H9 (cell line): ENCODE data around the gene ADAM23. TPM values are rescaled to one million over a fixed set of nuclear protein-coding genes. Genes with fewer than 3 reads are reported as not detected.
A peak's percentile ranks its signal among the peaks of the same experiment; 100 is the strongest.

Source experiments
- DNase-seq: peaks from one replicate; pipeline ENCODE4 v3.0.0-alpha.2; 2017
- H2AFZ ChIP-seq: one replicate; pipeline ENCODE4 v1.6.1; 2013; ENCODE audit warnings: mild to moderate bottlenecking, low read length, control low read depth, moderate library complexity
- H2AK5ac ChIP-seq: 2 replicates; pipeline ENCODE4 v1.6.1; 2013; ENCODE audit warnings: low read length, control low read depth, mixed read lengths; ENCODE audit not compliant: insufficient read length
- H2BK120ac ChIP-seq: one replicate; pipeline ENCODE4 v1.6.1; 2013; ENCODE audit warnings: low read depth, mild to moderate bottlenecking, low read length, control low read depth, inconsistent platforms; ENCODE audit not compliant: poor library complexity, severe bottlenecking
- H2BK12ac ChIP-seq: 2 replicates; pipeline ENCODE4 v1.6.1; 2013; ENCODE audit warnings: low read length, control low read depth, mixed read lengths, low read depth; ENCODE audit not compliant: insufficient read length
- H2BK15ac ChIP-seq: 2 replicates; pipeline ENCODE4 v1.6.1; 2013; ENCODE audit warnings: low read depth, low read length, control low read depth
- H2BK20ac ChIP-seq: one replicate; pipeline ENCODE4 v1.6.1; 2013; ENCODE audit warnings: low read depth, mild to moderate bottlenecking, low read length, control low read depth, inconsistent platforms; ENCODE audit not compliant: poor library complexity, severe bottlenecking
- H2BK5ac ChIP-seq: 2 replicates; pipeline ENCODE4 v1.6.1; 2013; ENCODE audit warnings: low read length, control low read depth, mixed read lengths; ENCODE audit not compliant: insufficient read length
- H3K14ac ChIP-seq: 2 replicates; pipeline ENCODE4 v1.6.1; 2013; ENCODE audit warnings: low read length, control low read depth; ENCODE audit not compliant: insufficient read depth
- H3K18ac ChIP-seq: 2 replicates; pipeline ENCODE4 v1.6.1; 2013; ENCODE audit warnings: low read depth, mild to moderate bottlenecking, mixed read lengths, low read length, control low read depth; ENCODE audit not compliant: insufficient read length
- H3K23ac ChIP-seq: 2 replicates; pipeline ENCODE4 v1.6.1; 2013; ENCODE audit warnings: low read length, control low read depth, mixed read lengths, low read depth; ENCODE audit not compliant: insufficient read length
- H3K23me2 ChIP-seq: 2 replicates; pipeline ENCODE4 v1.6.1; 2013; ENCODE audit warnings: low read depth, mild to moderate bottlenecking, mixed read lengths, low read length, control low read depth; ENCODE audit not compliant: insufficient read length, poor library complexity, severe bottlenecking
- H3K27ac ChIP-seq: 2 replicates; pipeline ENCODE4 v1.5.1; 2013; ENCODE audit warnings: low read length, control low read depth, mixed read lengths, low read depth; ENCODE audit not compliant: insufficient read length
- H3K27me3 ChIP-seq: 2 replicates; pipeline ENCODE4 v1.6.1; 2013; ENCODE audit warnings: low read length, control low read depth, inconsistent platforms; ENCODE audit not compliant: insufficient read depth
- H3K4ac ChIP-seq: 2 replicates; pipeline ENCODE4 v1.6.1; 2013; ENCODE audit warnings: low read depth, mild to moderate bottlenecking, control low read depth, inconsistent platforms, low read length, moderate library complexity
- H3K4me1 ChIP-seq: 2 replicates; pipeline ENCODE4 v1.6.1; 2013; ENCODE audit warnings: low read length, control low read depth, inconsistent platforms; ENCODE audit not compliant: insufficient read depth
- H3K4me2 ChIP-seq: 2 replicates; pipeline ENCODE4 v1.6.1; 2013; ENCODE audit warnings: low read length, control low read depth, mixed read lengths; ENCODE audit not compliant: insufficient read length, insufficient read depth
- H3K56ac ChIP-seq: 2 replicates; pipeline ENCODE4 v1.6.1; 2013; ENCODE audit warnings: low read depth, mild to moderate bottlenecking, mixed read lengths, low read length, control low read depth; ENCODE audit not compliant: insufficient read length
- H3K79me1 ChIP-seq: 2 replicates; pipeline ENCODE4 v1.6.1; 2013; ENCODE audit warnings: low read depth, mild to moderate bottlenecking, moderate library complexity, low read length, control low read depth, inconsistent platforms; ENCODE audit not compliant: insufficient read depth, poor library complexity, severe bottlenecking
- H3K79me2 ChIP-seq: 2 replicates; pipeline ENCODE4 v1.6.1; 2013; ENCODE audit warnings: low read length, control low read depth, inconsistent platforms; ENCODE audit not compliant: insufficient read depth
- H3K9ac ChIP-seq: 2 replicates; pipeline ENCODE4 v1.6.1; 2013; ENCODE audit warnings: low read length, control low read depth, mixed read lengths; ENCODE audit not compliant: insufficient read length; ENCODE audit errors: extremely low read depth
- H3K9me3 ChIP-seq: one replicate; pipeline ENCODE4 v1.6.1; 2013; ENCODE audit warnings: low read depth, low read length, inconsistent platforms; ENCODE audit not compliant: control insufficient read depth
- H3T11ph ChIP-seq: one replicate; pipeline ENCODE4 v1.6.1; 2013; ENCODE audit warnings: mild to moderate bottlenecking, low read length, control low read depth, inconsistent platforms
- H4K20me1 ChIP-seq: one replicate; pipeline ENCODE4 v1.6.1; 2013; ENCODE audit not compliant: control insufficient read depth, insufficient read length, insufficient read depth
- H4K5ac ChIP-seq: 2 replicates; pipeline ENCODE4 v1.6.1; 2013; ENCODE audit warnings: low read depth, mild to moderate bottlenecking, mixed read lengths, low read length, control low read depth; ENCODE audit not compliant: insufficient read length
- H4K8ac ChIP-seq: replicated peaks from 2 replicates; pipeline ENCODE4 v1.6.1; 2013; ENCODE audit warnings: low read length, control low read depth, mixed read lengths, low read depth; ENCODE audit not compliant: insufficient read length
- H4K91ac ChIP-seq: 2 replicates; pipeline ENCODE4 v1.6.1; 2013; ENCODE audit warnings: low read depth, mild to moderate bottlenecking, moderate library complexity, mixed read lengths, low read length, control low read depth; ENCODE audit not compliant: insufficient read length
- H3K27ac Mint-ChIP-seq, 3 experiments: 2 replicates in 2 of 3; 3 replicates in 1 of 3; pipeline ENCODE4 v1.8.0; 2020 to 2021; ENCODE audit warnings: mixed read lengths in 3 of 3, mild to moderate bottlenecking in 1 of 3, moderate library complexity in 1 of 3
- H3K27me3 Mint-ChIP-seq: 2 replicates; pipeline ENCODE4 v1.8.0; 2021; ENCODE audit warnings: low read depth, mild to moderate bottlenecking, moderate library complexity, mixed read lengths
- H3K36me3 Mint-ChIP-seq, 3 experiments: 2 replicates in 2 of 3; 3 replicates in 1 of 3; pipeline ENCODE4 v1.8.0; 2020 to 2021; ENCODE audit warnings: low read depth in 3 of 3, mixed read lengths in 3 of 3; ENCODE audit not compliant: insufficient read depth in 1 of 3
- H3K4me1 Mint-ChIP-seq, 2 experiments: 2 replicates each; pipeline ENCODE4 v1.8.0; 2020; ENCODE audit warnings: mixed read lengths in 2 of 2
- H3K4me3 Mint-ChIP-seq, 2 experiments: 2 replicates in 1 of 2; 3 replicates in 1 of 2; pipeline ENCODE4 v1.8.0; 2020 to 2021; ENCODE audit warnings: mild to moderate bottlenecking in 2 of 2, mixed read lengths in 2 of 2, moderate library complexity in 1 of 2
- H3K9me3 Mint-ChIP-seq, 2 experiments: 2 replicates in 1 of 2; 3 replicates in 1 of 2; pipeline ENCODE4 v1.8.0; 2020; ENCODE audit warnings: mild to moderate bottlenecking in 2 of 2, mixed read lengths in 2 of 2, moderate library complexity in 1 of 2
- CTCF ChIP-seq: fragments of 200-600 bp; sonication (generic); conservative IDR thresholded peaks from 3 replicates; pipeline ENCODE4 v1.8.0; 2021; ENCODE audit warnings: antibody characterized with exemption, mild to moderate bottlenecking
- WGBS: extraction: QIAGEN DNeasy Blood & Tissue Kit; methylation state at CpG from one replicate; pipeline ENCODE4 v1.1.7; 2013; ENCODE audit warnings: missing lambda C conversion rate, low lambda C conversion rate, mixed read lengths; ENCODE audit not compliant: insufficient read length; ENCODE audit errors: extremely low coverage; 5-methylcytosine and 5-hydroxymethylcytosine counted together
- total RNA-seq: library from RNA; stranded (reverse); gene quantifications from 2 replicates; pipeline ENCODE4 v1.2.1, GENCODE V29; 2021

Gene ADAM23
- total RNA-seq, 1 experiment from 2014 or later, result 21.4 TPM

DNA sequence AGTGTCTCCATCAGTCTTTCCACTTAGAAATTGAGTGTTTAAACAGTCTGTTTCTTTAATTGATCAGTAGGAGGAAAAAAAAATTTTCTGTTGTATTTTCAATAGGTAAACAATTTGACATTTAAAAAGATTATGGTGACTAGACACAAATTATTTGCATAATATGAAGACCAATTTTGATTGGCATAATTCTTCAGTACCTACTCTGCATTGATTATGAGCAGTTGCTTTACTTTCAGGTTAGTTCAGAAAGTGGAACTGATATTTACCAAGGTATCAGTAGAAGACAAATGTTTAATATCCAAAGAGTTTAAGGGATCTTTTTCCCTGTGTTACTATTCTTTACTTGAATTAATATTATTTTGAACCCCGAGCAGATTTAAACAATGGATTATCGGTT lies 2.6 kb downstream of the ADAM23 start:
- H3T11ph ChIP-seq, result no peak overlapping the region
- peaks cover 2% of the 10 kb centered on the region; the same call in 1 of the 2 replicates for H3K79me2 ChIP-seq
- H3K9ac ChIP-seq, result no peak overlapping the region
- peaks cover 35 to 46% of the 10 kb centered on the region in 2 experiments for H3K4me1 Mint-ChIP-seq
- no peaks in the 10 kb centered on the region; the same call in 1 of the 2 replicates for H3K27me3 ChIP-seq
- H3K23ac ChIP-seq, result no peak overlapping the region
- H3K79me1 ChIP-seq, result no peaks in the 10 kb centered on the region
- no peak overlapping the region; a peak in 1 of 7 replicates for H3K27ac Mint-ChIP-seq
- H3K14ac ChIP-seq, result no peak overlapping the region
- H2BK5ac ChIP-seq, result no peak overlapping the region
- no peak overlapping the region for H4K5ac ChIP-seq
- no peak overlapping the region for H2BK15ac ChIP-seq
- H2BK12ac ChIP-seq, result no peak overlapping the region
- no peak overlapping the region for H4K8ac ChIP-seq
- H2BK20ac ChIP-seq, result no peak overlapping the region
- H3K36me3 Mint-ChIP-seq, result peaks cover 5 to 19% (median 12%) of the 10 kb centered on the region in 3 experiments
- WGBS, result no CpG with 5 or more reads among the region's 2 CpGs
- no peak for DNase-seq
- H4K91ac ChIP-seq, result no peak overlapping the region
- H3K4me1 ChIP-seq, result peaks cover 3% of the 10 kb centered on the region; the same call in 1 of the 2 replicates
- H2BK120ac ChIP-seq, result no peak overlapping the region
- H3K4ac ChIP-seq, result no peak overlapping the region
- no peaks in the 10 kb centered on the region for H3K9me3 Mint-ChIP-seq
- no peaks in the 10 kb centered on the region for H4K20me1 ChIP-seq
- H3K56ac ChIP-seq, result no peak overlapping the region
- no peak overlapping the region for H3K18ac ChIP-seq
- no peak overlapping the region for H3K4me2 ChIP-seq
- H3K23me2 ChIP-seq, result peaks cover 12% of the 10 kb centered on the region
- peaks cover 40% of the 10 kb centered on the region for H3K27me3 Mint-ChIP-seq
- no peak for TF ChIP-seq CTCF
- no peaks in the 10 kb centered on the region for H3K9me3 ChIP-seq
- no peak overlapping the region for H2AK5ac ChIP-seq
- peak overlapping the region in 1 of 2 experiments; percentile 45; a peak in 1 of 5 replicates for H3K4me3 Mint-ChIP-seq
- H3K27ac ChIP-seq, result no peak overlapping the region
- no peak overlapping the region for H2AFZ ChIP-seq
